ENCODE results near the gene MBP.

MBP gene

GRCh38 chr18:77127769-77128671, 4.6 kb downstream of the MBP start:
- no peak for TF ChIP-seq CTCF (conservative IDR thresholded peaks at IDR 0.05)
- TF ChIP-seq ZFX (IDR thresholded peaks at IDR 0.05): no peak
- peak overlapping the region; percentile 59; the same call in 1 of the 2 replicates for H3K27ac ChIP-seq

GRCh38 chr18:77124452-77124922, 8.1 kb downstream of the MBP start:
- H3K27ac ChIP-seq: no peak overlapping the region
- no peak for TF ChIP-seq ZFX (IDR thresholded peaks at IDR 0.05)
- TF ChIP-seq CTCF (conservative IDR thresholded peaks at IDR 0.05): no peak

- H3K27ac ChIP-seq: no peak overlapping the region
- TF ChIP-seq CTCF (conservative IDR thresholded peaks at IDR 0.05): no peak
- TF ChIP-seq ZFX (IDR thresholded peaks at IDR 0.05): no peak
These were observed 9.0 kb downstream of the MBP start for GRCh38 chr18:77123320-77124231.

- TF ChIP-seq ZFX (IDR thresholded peaks at IDR 0.05) (no peak), CTCF (conservative IDR thresholded peaks at IDR 0.05) (no peak)
These were observed 11.1 kb downstream of the MBP start for GRCh38 chr18:77121523-77121922.

GRCh38 chr18:77119851-77120491, 12.6 kb downstream of the MBP start:
- TF ChIP-seq ZFX (IDR thresholded peaks at IDR 0.05): no peak
- no peak for TF ChIP-seq CTCF (conservative IDR thresholded peaks at IDR 0.05)
- no peak overlapping the region; the same call in 1 of the 2 replicates for H3K27ac ChIP-seq

More at GRCh38 chr18:77121523-77121922, 11.1 kb downstream of the MBP start:
- no peak overlapping the region for H3K27ac ChIP-seq

- no peak for TF ChIP-seq CTCF (conservative IDR thresholded peaks at IDR 0.05)
- TF ChIP-seq ZFX (IDR thresholded peaks at IDR 0.05): no peak
- no peak overlapping the region; the same call in 1 of the 2 replicates for H3K27ac ChIP-seq
These were observed 13.3 kb downstream of the MBP start for GRCh38 chr18:77119101-77119850.

Measured in C4-2B (cell line).